GM19438 (cell line): ENCODE data around the gene MMP21.
A peak's percentile ranks its signal among the peaks of the same experiment; 100 is the strongest.

Experiments used
- ATAC-seq: cut with Tn5 transposase; IDR thresholded peaks from one replicate; pipeline ENCODE4 v1.9.1; 2021; ENCODE audit warnings: low read depth; ENCODE audit not compliant: unreplicated experiment

Gene MMP21

GRCh38 chr10:125775491-125776106 is at the start of gene MMP21:
MMP21 (minus strand) TSS chr10:125775821; CDS start chr10:125775821, 0 bp downstream.
- no peak for ATAC-seq

GRCh38 chr10:125824736-125825135 is 49.1 kb upstream of the MMP21 start:
- ATAC-seq, result no peak

GRCh38 chr10:125823663-125824251 is 48.1 kb upstream of the MMP21 start:
- peak; percentile 9 for ATAC-seq

GRCh38 chr10:125822878-125823662 is 47.4 kb upstream of the MMP21 start, which contains the start of the genes BCCIP and UROS:
BCCIP (plus strand) TSS chr10:125823546; CDS start chr10:125823558, 12 bp downstream.
UROS (minus strand) TSS chr10:125823258; CDS start chr10:125816499, 6,759 bp downstream.
- ATAC-seq, result peak; percentile 82

- ATAC-seq, result no peak
Observed at GRCh38 chr10:125820701-125821100, 45.1 kb upstream of the MMP21 start.

- ATAC-seq, result no peak
Observed at GRCh38 chr10:125817337-125817946, 41.8 kb upstream of the MMP21 start.

- ATAC-seq, result no peak
Observed at GRCh38 chr10:125816548-125816947, 40.9 kb upstream of the MMP21 start.

GRCh38 chr10:125815764-125816163 is 40.1 kb upstream of the MMP21 start:
- ATAC-seq, result no peak

GRCh38 chr10:125812128-125812750 is 36.6 kb upstream of the MMP21 start:
- no peak for ATAC-seq

- ATAC-seq, result no peak
Observed at GRCh38 chr10:125811251-125811650, 35.6 kb upstream of the MMP21 start.

GRCh38 chr10:125808047-125808446 is 32.4 kb upstream of the MMP21 start:
- ATAC-seq, result no peak

- no peak for ATAC-seq
Observed at GRCh38 chr10:125802739-125803138, 27.1 kb upstream of the MMP21 start.

GRCh38 chr10:125802131-125802530 is 26.5 kb upstream of the MMP21 start:
- ATAC-seq, result no peak

GRCh38 chr10:125801574-125801973 is 26.0 kb upstream of the MMP21 start:
- no peak for ATAC-seq

- ATAC-seq, result no peak
Observed at GRCh38 chr10:125799451-125800182, 24.0 kb upstream of the MMP21 start.

GRCh38 chr10:125797994-125798662 is 22.5 kb upstream of the MMP21 start:
- no peak for ATAC-seq

GRCh38 chr10:125797424-125797823 is 21.8 kb upstream of the MMP21 start:
- no peak for ATAC-seq

- no peak for ATAC-seq
Observed at GRCh38 chr10:125795637-125796190, 20.1 kb upstream of the MMP21 start.

- ATAC-seq, result no peak
Observed at GRCh38 chr10:125795128-125795527, 19.5 kb upstream of the MMP21 start.
